Lower leg skin (tissue), 3 donors: ENCODE data around the gene PRRX2.

Source experiments
- POLR2A ChIP-seq, 2 donors: fragments of 450-650 bp; IDR thresholded peaks; one replicate each; pipeline ENCODE4 v1.6.1; 2016 to 2017; ENCODE audit warnings: antibody characterized with exemption in 2 of 2, mild to moderate bottlenecking in 1 of 2, moderate library complexity in 1 of 2
- TF ChIP-seq, protein P1 (sequence below), 3 donors: fragments of 450-650 bp; IDR thresholded peaks; one replicate each; pipeline ENCODE4 v1.5.1; 2016; ENCODE audit warnings: antibody characterized with exemption in 3 of 3, mild to moderate bottlenecking in 3 of 3, moderate library complexity in 2 of 3

GRCh38 chr9:129688285-129689043 is 23.0 kb downstream of the PRRX2 start:
- TF ChIP-seq, protein P1, sequence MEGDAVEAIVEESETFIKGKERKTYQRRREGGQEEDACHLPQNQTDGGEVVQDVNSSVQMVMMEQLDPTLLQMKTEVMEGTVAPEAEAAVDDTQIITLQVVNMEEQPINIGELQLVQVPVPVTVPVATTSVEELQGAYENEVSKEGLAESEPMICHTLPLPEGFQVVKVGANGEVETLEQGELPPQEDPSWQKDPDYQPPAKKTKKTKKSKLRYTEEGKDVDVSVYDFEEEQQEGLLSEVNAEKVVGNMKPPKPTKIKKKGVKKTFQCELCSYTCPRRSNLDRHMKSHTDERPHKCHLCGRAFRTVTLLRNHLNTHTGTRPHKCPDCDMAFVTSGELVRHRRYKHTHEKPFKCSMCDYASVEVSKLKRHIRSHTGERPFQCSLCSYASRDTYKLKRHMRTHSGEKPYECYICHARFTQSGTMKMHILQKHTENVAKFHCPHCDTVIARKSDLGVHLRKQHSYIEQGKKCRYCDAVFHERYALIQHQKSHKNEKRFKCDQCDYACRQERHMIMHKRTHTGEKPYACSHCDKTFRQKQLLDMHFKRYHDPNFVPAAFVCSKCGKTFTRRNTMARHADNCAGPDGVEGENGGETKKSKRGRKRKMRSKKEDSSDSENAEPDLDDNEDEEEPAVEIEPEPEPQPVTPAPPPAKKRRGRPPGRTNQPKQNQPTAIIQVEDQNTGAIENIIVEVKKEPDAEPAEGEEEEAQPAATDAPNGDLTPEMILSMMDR (IDR thresholded peaks at IDR 0.05) = no peak
- TF ChIP-seq POLR2A (IDR thresholded peaks at IDR 0.05) = no peak
